Upper lobe of left lung (tissue), 4 donors: ENCODE measurements around the gene MRM3.
"Not testable (repeated sequence)": the region's sequence is repeated elsewhere in the genome, so short reads cannot be mapped to it uniquely, and the experiment has no call there.

Experiments used
- CTCF ChIP-seq, 6 experiments: fragments of 450-650 bp in 4 of 6; fragments of 200-600 bp in 2 of 6; sonication (generic) in 2 of 6; IDR thresholded peaks; one replicate each; pipeline ENCODE4 v1.5.1; 2016 to 2019; ENCODE audit warnings: antibody characterized with exemption in 6 of 6
- POLR2A ChIP-seq, 4 donors: fragments of 450-650 bp; IDR thresholded peaks; one replicate each; pipeline ENCODE4 v1.5.1; 2016 to 2017; ENCODE audit warnings: antibody characterized with exemption in 4 of 4, mild to moderate bottlenecking in 2 of 4

- not testable (repeated sequence) for TF ChIP-seq CTCF, POLR2A (IDR thresholded peaks at IDR 0.05)
These were observed 26.7 kb upstream of the MRM3 start for GRCh38 chr17:755319-755961.
